Stimulated activated CD8-positive, alpha-beta memory T cell treated with anti-CD3 and anti-CD28 coated beads, Interleukin-4, amount 100 ng/mL, for 48 hours (primary cell): ENCODE results near the gene AAK1.
"Not testable (repeated sequence)": the region's sequence is repeated elsewhere in the genome, so short reads cannot be mapped to it uniquely, and the experiment has no call there.

Experiments
- DNase-seq: peaks from one replicate; pipeline ENCODE4 v3.0.0-alpha.2; 2020

AAK1 gene

GRCh38 chr2:69643602-69644505 lies at the start of gene AAK1:
Gene AAK1, minus strand, starts transcription at chr2:69643739. Its CDS starts 699 bp downstream, at chr2:69643040.
- peak; percentile 91 for DNase-seq

- no peak for DNase-seq
These were observed 48.9 kb upstream of the AAK1 start for GRCh38 chr2:69692424-69692823.

- no peak for DNase-seq
These were observed 46.4 kb upstream of the AAK1 start for GRCh38 chr2:69689969-69690368.

GRCh38 chr2:69689466-69689865 lies 45.9 kb upstream of the AAK1 start:
- no peak for DNase-seq

GRCh38 chr2:69687971-69688611 lies 44.6 kb upstream of the AAK1 start:
- no peak for DNase-seq

- no peak for DNase-seq
These were observed 43.3 kb upstream of the AAK1 start for GRCh38 chr2:69686813-69687212.

GRCh38 chr2:69685321-69686048 lies 41.9 kb upstream of the AAK1 start:
- peak; percentile 64 for DNase-seq

GRCh38 chr2:69683170-69683971 lies 39.8 kb upstream of the AAK1 start:
- no peak for DNase-seq

- no peak for DNase-seq
These were observed 39.0 kb upstream of the AAK1 start for GRCh38 chr2:69682525-69682924.

- DNase-seq, result no peak
These were observed 36.6 kb upstream of the AAK1 start for GRCh38 chr2:69680001-69680675.

GRCh38 chr2:69677914-69678313 lies 34.4 kb upstream of the AAK1 start:
- DNase-seq, result no peak

- DNase-seq, result no peak
These were observed 32.6 kb upstream of the AAK1 start for GRCh38 chr2:69676146-69676545.

- DNase-seq, result no peak
These were observed 30.8 kb upstream of the AAK1 start for GRCh38 chr2:69674316-69674670.

- DNase-seq, result not testable (repeated sequence)
These were observed 29.6 kb upstream of the AAK1 start for GRCh38 chr2:69673098-69673497.

GRCh38 chr2:69669666-69670065 lies 26.1 kb upstream of the AAK1 start:
- DNase-seq, result no peak

GRCh38 chr2:69668598-69668997 lies 25.1 kb upstream of the AAK1 start:
- DNase-seq, result no peak

- DNase-seq, result no peak
These were observed 24.4 kb upstream of the AAK1 start for GRCh38 chr2:69667805-69668382.

- no peak for DNase-seq
These were observed 21.6 kb upstream of the AAK1 start for GRCh38 chr2:69665152-69665551.

GRCh38 chr2:69663860-69664259 lies 20.3 kb upstream of the AAK1 start:
- DNase-seq, result no peak

- not testable (repeated sequence) for DNase-seq
These were observed 19.0 kb upstream of the AAK1 start for GRCh38 chr2:69662547-69662946.

GRCh38 chr2:69660637-69661036 lies 17.1 kb upstream of the AAK1 start:
- DNase-seq, result no peak
